Forelimb muscle (tissue), 1 donor: ENCODE results near the gene KIF6. TPM values are rescaled to one million over a fixed set of nuclear protein-coding genes. Genes with fewer than 3 reads are reported as not detected.
"Not testable (repeated sequence)": the region's sequence is repeated elsewhere in the genome, so short reads cannot be mapped to it uniquely, and the experiment has no call there.

Experiments used
- DNase-seq: peaks from one replicate; pipeline ENCODE4 v3.0.0-alpha.2; 2013; ENCODE audit warnings: low read depth
- polyA plus RNA-seq: library from polyadenylated mRNA; unstranded; fragments of 120-200 nt; gene quantifications from one replicate; pipeline ENCODE4 v1.2.1, GENCODE V29; 2013; ENCODE audit not compliant: insufficient read length

Gene KIF6
- polyA plus RNA-seq, 1 donor, result 1.8 TPM

DNA sequence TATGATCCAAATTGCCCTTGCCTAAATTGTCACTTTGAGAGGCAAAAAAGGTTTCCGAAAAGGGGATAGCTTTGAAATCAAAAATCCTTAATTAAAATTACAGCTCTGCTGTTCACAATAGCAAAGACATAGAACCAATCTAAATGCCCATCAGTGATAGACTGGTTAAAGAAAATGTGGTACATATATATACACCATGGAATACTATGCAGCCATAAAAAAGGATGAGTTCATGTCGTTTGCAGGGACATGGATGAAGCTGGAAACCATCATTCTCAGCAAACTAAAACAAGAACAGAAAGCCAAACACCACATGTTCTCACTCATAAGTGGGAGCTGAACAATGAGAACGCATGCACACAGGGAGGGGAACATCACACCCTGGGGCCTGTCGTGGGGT is 1.9 kb downstream of the KIF6 start:
- DNase-seq, result not testable (repeated sequence)

DNA sequence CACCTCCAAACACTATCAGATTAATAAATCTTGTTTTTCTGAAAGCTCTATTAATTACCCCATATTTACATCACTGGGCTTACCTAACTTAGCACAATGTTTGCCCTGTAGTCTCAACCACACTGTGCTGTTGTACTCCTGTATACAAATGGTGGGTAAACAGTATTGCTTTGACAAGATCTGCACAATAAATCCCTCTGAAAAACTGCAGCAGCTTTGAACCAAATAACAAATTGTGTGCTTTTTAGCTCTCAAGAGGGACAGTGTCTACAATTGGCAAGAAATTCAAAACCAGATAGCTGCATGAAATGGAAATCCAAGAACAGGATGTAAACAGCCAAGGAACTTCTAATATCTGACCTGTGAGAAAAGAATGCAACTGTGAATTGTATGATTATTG is 10.4 kb downstream of the KIF6 start:
- no peak for DNase-seq

DNA sequence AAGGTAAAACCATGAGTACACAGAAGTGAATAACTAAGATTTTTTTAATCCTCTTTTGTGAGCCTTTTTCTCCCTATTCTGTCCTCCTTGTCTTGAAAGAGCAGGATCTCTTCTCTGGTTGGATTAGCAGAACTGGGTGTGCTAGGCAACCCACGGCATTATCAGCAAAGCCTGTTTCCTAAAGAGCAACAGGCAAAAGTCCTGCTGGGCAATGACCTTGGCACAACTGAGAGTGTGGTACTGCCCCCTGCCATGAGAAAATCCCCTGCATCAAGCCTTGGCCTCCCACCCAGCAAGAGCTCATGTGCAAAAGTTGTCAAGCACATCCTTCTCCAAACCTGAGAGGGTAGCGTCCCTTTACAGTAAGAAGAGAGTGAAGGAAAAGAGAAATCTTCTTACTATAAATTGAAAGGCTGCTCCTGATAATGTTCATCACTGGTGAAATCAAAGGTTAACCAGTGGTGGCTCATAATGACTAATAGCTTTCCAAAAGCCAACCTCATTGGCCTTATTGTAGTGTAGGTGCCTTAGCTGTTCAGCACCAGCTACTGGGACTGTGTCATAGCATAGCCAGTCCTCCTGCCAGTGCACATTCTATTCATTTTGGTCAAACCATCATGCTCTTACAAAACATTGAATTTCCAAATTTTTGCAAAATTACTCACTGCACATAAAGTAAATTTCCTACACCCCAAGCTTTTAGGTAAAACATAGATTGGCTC is 17.1 kb downstream of the KIF6 start:
- DNase-seq, result no peak

DNA sequence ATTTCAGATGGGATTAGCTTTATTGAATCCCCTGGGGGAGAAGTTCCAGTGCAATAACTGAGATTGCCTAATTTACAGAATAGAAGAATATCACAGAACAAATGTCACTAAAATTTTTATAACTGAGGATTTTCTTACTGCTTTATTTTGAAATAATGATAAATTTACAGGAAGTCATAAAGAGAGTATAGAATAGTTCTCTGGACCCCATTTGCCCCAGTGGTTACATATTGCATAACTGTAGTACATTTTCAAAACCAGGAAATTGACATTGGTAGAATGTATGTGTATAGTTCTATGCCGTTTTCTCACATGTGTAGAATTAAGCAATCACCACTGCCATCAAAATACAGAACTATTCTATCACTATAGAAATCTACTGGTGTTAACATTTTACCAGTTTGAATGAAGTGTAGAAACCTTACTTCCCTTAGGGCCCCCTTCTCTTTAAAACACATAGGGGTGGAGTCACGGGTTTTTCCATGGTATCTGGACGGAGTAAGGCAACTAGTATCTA is 18.3 kb downstream of the KIF6 start:
- DNase-seq, result no peak

DNA sequence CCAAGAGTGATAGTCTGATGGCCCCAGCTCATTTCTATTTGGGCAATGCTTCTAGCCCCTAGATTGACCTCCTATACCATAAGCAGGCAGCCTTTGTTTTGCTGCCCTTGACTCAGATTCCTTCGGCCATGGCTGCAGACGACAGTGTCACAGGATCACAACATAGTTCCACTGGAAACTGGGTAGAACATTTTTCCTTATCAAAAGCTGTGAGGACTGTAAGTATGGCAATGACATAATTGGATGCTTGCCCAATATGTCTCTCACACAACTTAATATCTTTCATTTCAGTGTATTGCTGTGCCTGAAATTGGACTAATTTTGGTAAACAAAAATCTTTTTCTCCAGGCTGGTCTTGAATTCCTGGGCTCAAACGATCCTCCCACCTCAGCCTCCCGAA is 22.9 kb downstream of the KIF6 start:
- no peak for DNase-seq

DNA sequence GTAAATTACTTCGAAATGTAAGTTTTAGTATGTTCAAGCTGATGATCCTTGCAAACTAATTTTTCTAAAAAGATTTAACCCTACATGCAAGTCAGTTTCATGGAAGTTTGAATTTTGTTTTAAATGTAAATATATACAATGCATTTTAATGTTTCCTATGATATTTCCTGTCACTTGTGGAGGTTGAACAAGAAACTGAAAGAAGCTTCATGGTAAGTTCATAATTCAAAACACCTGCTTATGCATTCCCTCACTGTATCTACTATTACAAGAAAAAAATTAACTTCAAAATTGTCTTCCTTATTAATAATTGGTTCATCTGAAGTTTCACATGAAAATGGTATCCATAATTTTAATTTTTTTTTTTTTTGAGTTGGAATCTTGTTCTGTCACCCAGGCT is 24.8 kb downstream of the KIF6 start:
- no peak for DNase-seq

DNA sequence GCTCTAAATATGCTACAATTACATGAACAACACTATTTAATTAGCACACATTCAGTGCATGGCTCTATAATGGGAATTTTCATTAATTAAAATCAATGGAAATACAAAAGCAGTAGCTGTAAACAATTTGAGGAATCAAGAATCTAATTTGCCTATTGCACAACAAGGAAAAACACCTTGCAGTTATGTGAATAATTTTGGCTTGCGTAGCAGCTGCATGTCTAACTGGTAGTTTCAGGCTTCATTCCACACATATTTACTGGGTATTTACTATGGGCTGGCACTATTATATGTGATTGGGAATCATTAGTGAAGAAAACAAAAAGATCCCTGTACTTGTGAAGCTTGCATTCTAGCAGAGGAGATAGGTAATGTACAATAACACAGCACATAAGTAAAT is 26.4 kb downstream of the KIF6 start:
- no peak for DNase-seq

DNA sequence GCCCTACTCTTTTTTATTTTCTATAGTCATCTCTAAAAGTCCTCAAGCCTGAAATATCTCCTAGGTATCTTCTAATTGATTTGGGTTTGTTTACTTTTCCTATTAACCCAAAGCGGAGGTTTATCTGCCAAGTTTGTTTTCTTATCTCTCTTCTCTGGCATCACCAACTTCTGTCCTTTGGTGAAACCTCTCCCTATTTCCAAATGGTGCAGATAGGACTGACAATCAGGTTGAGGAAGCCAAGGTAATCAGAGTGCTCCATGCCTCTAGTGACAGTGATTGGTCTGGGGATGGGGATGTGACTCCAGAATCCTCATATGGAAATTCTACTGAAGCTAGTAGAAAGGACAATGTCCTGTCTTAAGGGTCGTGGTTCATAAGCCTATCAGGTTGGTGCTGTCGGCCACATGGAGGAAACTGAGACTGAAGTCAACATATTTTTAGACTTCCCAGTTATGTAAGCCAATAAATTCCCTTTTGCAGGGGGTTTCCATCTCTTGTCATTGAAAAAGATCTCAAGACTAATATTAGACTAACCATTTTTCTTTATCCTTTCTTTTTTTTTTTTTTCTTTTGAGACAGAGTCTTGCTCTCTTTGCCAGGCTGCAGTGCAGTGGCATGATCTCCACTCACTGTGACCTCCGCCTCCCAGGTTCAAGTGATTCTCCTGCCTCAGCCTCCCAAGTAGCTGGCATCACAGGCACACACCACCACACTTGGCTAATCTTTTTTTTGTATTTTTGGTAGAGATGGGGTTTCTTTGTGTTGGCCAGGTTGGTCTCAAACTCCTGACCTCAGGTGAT is 28.0 kb downstream of the KIF6 start:
- no peak for DNase-seq

DNA sequence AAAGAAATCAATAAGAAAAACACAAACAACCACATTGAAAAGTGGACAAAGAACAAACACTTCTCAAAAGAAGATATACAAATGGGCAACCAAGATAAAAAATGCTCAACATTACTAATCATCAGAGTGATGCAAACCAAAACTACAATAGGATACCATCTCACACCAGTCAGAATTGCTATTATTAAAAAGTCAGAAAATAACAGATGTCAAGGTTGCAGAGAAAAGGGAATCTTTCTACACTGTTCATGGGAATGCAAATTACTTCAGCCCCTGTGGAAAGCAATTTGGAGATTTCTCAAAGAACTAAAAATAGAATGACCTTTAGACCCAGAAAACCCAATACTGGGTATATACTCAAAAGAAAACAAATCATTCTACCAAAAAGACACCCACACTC is 29.8 kb downstream of the KIF6 start:
- no peak for DNase-seq

DNA sequence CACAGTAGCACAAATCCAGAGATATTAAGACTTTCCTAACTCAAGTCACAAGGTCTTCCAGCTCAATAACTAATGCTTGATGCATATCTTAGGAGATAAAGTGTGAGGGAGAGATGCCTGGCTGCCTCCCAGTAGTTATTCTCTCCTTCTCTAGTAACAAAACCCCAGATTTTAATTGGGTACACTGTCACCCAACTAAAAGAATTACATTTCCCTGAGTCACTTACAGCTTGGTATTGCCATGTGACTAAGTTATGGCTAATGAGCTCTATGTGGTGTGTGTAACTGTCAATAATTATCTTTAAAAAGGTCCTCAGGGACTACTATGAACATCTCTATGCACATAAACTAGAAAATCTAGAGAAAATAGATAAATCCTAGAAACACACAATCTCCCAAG is 32.0 kb downstream of the KIF6 start:
- no peak for DNase-seq

DNA sequence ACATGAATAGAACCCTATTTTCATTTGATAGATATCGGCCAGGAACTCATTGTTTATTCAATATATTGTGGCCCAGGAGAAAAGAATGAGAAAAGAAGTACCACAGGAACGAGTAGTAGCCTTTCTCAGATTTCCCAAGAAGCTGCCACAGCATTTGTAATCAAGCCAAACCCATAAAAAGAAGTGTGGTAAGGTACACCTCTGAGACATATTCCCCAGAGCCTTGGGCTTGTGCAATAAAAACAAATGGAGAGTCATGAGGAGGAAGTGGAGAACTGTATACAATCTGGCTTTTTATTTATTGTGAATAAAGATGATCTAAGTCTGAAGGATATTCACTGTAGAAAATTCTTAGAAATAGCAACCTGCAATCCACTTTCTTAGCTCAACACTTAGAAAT is 36.7 kb downstream of the KIF6 start:
- no peak for DNase-seq

DNA sequence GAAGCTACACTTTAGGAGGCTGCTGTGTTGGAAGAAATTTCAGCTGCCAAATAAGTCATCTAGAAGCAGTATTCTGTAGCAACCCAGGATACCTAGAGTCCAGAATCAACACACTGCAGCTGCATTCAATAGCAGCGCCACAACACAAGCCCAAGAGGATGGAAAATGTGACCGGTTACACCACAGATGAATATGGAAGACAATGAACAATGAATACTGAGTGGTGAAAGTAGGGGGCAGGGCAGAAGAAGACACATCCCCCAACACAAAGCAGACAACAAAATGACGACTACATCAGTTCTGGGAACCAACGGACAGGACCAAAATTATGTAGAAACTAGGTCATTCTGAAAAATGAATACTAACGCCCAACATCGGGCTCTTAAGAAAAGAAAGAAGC is 38.2 kb downstream of the KIF6 start:
- DNase-seq, result no peak

DNA sequence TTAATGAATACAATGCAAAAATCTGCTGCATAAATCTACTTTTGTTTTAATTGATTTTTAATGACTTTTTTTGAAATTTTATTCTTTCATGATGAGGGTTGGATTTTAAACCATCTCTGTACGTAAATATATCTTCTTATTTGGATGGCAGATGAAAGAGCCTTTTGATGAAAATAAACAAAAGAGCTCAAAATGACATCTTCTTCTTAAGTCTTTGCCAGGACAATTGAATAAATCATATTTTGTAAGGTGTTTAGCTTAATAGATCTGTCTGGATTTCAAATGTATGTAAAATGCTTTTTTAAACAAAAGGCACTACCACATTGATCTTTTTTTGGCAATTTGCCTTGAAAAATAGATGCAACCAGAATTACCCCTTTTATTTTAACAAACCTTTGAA is 39.3 kb downstream of the KIF6 start:
- DNase-seq, result no peak

DNA sequence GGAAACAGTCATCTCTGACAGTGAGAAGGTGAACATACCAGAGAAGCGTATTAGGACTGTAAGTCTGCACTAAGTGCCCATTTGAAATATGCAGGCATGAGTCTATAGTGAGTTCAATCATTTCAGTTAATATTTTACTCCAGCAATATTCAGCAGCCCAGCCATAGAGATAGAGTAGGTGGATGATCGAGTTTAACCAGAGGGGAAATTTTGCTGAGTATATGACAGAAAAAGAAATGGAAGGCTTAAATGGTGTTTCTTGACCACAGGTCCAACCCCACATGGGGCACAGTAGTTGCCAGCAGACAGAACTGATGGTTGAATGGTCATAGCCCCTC is 39.8 kb downstream of the KIF6 start:
- no peak for DNase-seq

DNA sequence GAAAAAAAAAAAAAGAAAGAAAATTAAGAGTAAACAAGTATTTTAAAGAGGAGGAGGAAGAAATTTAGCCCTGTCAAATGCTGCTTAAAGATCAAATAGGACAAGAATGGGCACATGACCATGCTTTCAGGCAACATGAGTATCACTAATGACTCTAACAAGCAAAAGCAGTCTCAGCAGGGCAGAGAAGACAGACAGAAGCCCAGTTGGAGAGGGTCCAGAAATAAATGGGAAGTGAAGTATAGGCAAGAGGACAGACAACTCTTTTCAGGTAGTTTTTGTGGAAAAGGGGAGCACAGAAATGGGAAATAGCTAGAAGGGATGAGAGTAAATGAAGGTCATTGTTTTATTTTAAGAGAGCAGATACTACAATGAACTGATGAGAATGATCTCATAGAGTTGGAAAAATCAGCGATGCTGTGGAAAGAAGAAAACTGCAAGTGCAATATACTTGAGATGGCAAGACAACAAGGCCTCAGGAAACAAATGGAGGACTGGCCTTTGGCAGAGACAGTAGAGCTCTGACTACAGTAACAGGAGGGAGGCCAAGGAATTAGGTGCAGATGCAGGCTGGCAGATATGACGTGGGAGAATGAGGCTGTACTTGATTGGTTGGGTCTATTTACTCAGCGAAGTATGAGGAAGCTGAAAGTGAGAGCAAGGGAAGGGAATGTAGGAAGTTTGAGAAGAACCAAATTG is 40.3 kb downstream of the KIF6 start:
- no peak for DNase-seq

DNA sequence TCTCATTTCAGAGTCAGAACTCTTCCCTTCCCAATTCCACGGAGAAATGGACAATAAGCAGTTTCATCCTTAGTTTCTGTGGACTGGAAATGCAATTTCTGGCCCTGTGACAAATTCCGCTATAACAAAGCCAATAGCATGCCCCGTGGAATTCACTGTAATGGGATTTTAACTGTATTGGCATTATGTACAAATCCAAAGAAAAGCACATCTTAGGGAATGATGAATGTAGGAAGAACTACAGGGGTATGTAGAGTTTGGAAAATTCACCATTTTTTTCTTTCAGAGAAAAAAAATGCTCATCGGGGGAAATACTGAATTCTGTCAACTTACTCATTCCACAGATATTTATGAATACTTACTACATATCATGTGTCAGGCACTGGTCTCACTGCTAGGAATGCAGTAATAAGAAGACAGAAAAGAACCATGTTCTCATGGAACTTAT is 43.5 kb downstream of the KIF6 start:
- no peak for DNase-seq

DNA sequence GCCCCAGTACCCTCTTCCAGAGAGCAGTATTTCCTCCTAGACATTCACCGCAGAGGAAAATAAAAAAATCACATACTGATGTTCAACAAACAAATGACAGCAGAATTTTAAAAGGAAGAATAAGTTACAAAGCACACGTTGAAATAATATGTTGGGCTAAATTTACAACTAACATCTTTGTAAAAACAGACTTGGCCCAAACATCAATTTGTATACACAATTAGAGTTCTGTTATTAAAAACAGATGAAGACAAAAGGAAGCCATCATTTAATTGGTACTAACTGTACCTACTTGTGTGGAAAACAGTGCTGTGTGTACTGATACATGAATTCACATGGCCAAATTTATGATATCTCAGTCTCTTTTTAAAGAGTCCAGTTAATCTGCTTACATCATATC is 46.3 kb downstream of the KIF6 start:
- DNase-seq, result no peak

DNA sequence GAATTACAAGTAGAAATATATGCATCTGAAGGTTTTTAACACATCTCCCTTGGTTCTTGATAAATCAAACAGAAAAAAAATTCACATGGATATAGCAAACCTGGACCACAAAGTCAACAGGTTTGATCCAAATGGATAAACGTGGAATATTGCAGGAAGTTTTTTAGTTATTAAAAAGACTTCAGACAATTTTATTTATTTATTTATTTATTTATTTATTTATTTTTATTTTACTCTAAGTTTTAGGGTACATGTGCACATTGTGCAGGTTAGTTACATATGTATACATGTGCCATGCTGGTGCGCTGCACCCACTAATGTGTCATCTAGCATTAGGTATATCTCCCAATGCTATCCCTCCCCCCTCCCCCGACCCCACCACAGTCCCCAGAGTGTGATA is 47.9 kb downstream of the KIF6 start:
- not testable (repeated sequence) for DNase-seq

DNA sequence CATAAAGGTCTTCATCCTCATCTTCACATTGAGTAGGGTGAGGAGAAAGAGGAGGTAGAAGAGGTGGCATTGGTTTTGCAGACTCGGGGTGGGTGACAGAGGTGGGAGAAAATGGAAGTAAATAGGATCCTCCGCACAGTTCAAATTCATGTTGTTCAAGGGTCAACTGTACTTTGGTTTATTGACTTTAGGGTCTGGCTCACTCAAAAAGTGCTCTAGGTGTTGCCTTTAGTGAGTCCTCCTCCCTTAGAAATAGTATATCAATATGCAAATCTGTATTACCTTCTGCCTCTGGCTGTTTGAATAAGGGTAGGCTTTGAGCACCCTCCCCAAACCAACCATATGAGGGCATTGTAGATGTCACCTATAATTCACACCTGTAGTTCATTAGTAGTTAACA is 54.7 kb downstream of the KIF6 start:
- no peak for DNase-seq

DNA sequence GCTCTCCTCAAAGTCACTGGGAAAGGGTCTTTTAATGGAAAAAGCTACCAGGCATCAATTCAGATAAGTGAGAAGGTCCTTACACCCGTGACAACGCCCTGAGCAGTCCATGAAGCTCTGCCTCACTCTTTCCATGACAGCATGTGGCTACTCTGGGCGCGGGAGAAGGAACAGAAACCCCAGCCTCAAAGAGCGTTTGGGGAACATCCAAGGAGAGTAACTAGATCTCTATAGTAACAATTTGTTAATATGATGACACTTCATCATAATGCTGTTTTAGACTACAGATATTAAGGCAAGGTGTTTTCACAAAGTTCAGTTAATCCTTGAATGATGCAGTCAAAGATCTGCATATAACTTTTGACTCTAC is 55.2 kb downstream of the KIF6 start:
- DNase-seq, result no peak

DNA sequence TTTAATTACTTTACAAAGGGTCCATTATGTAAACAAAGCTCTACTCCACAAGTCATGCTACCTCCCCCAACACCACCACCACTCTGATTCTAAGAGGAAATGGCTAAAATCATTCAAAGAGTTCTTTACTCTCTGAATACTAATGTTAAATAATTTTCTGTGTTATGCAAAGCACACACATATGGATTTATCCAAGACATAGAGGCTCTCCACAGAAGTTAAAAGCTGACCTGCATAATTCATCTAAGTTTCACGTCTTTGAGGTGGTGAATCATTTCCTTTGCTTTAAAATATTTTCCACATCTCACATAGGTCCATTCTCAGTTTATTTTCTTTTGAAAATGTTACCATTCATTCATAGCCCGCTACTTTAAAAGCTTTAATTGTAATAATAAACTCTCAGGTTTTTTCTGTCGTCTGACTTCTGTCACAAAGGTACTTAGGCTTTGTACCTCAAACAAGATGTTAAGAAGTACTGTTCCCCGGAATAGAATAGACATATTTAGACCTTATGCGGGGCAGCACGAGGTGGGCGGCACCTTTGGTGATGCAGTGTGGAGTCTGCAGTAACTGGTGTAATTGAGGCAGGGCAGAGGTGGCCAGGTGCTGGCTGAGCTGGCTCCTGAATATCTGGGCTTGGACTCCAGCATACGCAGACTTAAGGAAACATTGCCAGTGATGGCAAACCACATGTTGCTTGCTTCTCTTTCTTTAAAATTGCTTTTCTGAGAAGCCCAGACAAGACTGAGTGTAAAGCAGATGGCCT is 55.8 kb downstream of the KIF6 start:
- DNase-seq, result no peak
